Bronchial epithelial cell (primary cell): ENCODE measurements around the gene RBM33. TPM values are rescaled to one million over a fixed set of nuclear protein-coding genes. Genes with fewer than 3 reads are reported as not detected.

ENCODE experiments used
- DNase-seq: peaks from one replicate; pipeline ENCODE4 v3.0.0-alpha.2; 2010; ENCODE audit warnings: low read depth
- FAIRE-seq: peaks from 2 replicates; lab custom pipeline; 2011; peaks lifted over from hg19 to GRCh38; lab: Jason Lieb, UNC
- H3K27me3 ChIP-seq: 2 replicates; pipeline ENCODE4 v1.5.1; 2011; ENCODE audit warnings: low read length; ENCODE audit not compliant: control insufficient read depth, insufficient read depth
- H3K36me3 ChIP-seq: 2 replicates; pipeline ENCODE4 v1.5.1; 2011; ENCODE audit warnings: low read length; ENCODE audit not compliant: control insufficient read depth, insufficient read depth
- H3K4me3 ChIP-seq: 2 replicates; pipeline ENCODE4 v1.5.1; 2011; ENCODE audit warnings: mild to moderate bottlenecking, low read depth, low read length, control low read depth
- CTCF ChIP-seq: IDR thresholded peaks from 2 replicates; pipeline ENCODE4 v1.5.1; 2011; ENCODE audit warnings: mild to moderate bottlenecking, moderate library complexity, low read length, control low read depth, inconsistent platforms; ENCODE audit not compliant: insufficient read depth, severe bottlenecking
- total RNA-seq: library from RNA; depleted of rRNA; stranded (reverse); fragments of >200 nt; gene quantifications from 2 replicates; pipeline ENCODE4 v1.2.1, GENCODE V29; 2014

The RBM33 gene
- total RNA-seq, 1 donor from 2014 or later: 17.1 TPM

- TF ChIP-seq CTCF: no peak
- H3K36me3 ChIP-seq: no peaks in the 10 kb centered on the region
- H3K4me3 ChIP-seq: no peak overlapping the region
- FAIRE-seq: no peak
- no peaks in the 10 kb centered on the region for H3K27me3 ChIP-seq
- DNase-seq: no peak
These were observed 106.9 kb downstream of the RBM33 start for GRCh38 chr7:155751409-155751808.

GRCh38 chr7:155752756-155753445 lies 108.4 kb downstream of the RBM33 start:
- no peak for TF ChIP-seq CTCF
- H3K27me3 ChIP-seq: no peaks in the 10 kb centered on the region
- DNase-seq (no peak), FAIRE-seq (no peak)
- H3K4me3 ChIP-seq: no peak overlapping the region
- H3K36me3 ChIP-seq: no peaks in the 10 kb centered on the region

- FAIRE-seq (no peak), DNase-seq (peak; percentile 26)
- Histone ChIP-seq H3K36me3 (no peaks in the 10 kb centered on the region), H3K4me3 (no peak overlapping the region), H3K27me3 (no peaks in the 10 kb centered on the region)
- no peak for TF ChIP-seq CTCF
These were observed 109.0 kb downstream of the RBM33 start for GRCh38 chr7:155753446-155753965.

- DNase-seq: peak; percentile 46
- FAIRE-seq: no peak
- TF ChIP-seq CTCF: no peak
- Histone ChIP-seq H3K27me3 (no peaks in the 10 kb centered on the region), H3K36me3 (peaks cover 3% of the 10 kb centered on the region), H3K4me3 (no peak overlapping the region)
These were observed 109.7 kb downstream of the RBM33 start for GRCh38 chr7:155754165-155754564.

- peaks cover 3% of the 10 kb centered on the region for H3K36me3 ChIP-seq
- no peak for DNase-seq
- no peak for FAIRE-seq
- no peak for TF ChIP-seq CTCF
- H3K27me3 ChIP-seq: no peaks in the 10 kb centered on the region
- no peak overlapping the region for H3K4me3 ChIP-seq
These were observed 110.6 kb downstream of the RBM33 start for GRCh38 chr7:155755026-155755425.
